Measurements from ENCODE around the gene AMZ1. TPM values are rescaled to one million over a fixed set of nuclear protein-coding genes. Genes with fewer than 3 reads are reported as not detected.
"Not testable (repeated sequence)": the region's sequence is repeated elsewhere in the genome, so short reads cannot be mapped to it uniquely, and the experiment has no call there.

Gene AMZ1
- total RNA-seq, 1 donor from 2014 or later = 0.83 TPM

DNA sequence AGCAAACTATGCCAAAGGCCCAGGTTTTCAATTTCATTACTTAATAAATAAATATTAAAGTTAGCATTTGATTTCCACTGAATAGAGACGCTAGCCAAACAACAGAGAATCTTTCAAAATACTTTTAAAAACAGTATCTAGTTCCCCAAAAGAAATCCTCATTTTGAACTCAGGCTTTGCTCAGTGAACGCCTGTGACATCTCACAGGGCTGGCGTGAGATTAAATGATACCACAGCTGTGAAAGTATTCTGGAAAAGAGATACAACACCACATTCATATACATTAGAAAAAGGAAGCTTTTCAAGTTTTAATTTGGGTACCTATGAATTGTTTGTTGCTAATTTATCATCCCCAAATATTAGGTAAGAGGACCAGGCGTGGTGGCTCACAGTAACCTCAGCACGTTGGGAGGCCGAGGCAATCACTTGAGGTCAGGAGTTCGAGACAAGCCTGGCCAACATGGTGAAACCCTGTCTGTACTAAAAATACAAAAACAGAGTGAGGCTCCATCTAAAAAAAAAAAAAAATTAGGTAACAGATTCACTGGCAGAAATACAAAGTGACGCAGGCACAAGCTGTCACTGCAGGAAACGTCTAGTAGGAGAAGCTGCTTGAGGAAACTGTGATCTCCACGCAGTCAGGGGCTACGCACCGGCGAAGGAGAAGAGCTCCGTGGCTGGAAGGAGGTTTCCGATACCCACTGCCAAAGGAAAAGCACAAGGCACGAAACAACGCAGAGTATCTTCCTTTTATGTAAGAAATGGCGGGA is 50.0 kb downstream of the AMZ1 start:
- DNase-seq (ENCODE audit: low spot score) (peak; percentile 41), ATAC-seq (peak; percentile 45)

DNA sequence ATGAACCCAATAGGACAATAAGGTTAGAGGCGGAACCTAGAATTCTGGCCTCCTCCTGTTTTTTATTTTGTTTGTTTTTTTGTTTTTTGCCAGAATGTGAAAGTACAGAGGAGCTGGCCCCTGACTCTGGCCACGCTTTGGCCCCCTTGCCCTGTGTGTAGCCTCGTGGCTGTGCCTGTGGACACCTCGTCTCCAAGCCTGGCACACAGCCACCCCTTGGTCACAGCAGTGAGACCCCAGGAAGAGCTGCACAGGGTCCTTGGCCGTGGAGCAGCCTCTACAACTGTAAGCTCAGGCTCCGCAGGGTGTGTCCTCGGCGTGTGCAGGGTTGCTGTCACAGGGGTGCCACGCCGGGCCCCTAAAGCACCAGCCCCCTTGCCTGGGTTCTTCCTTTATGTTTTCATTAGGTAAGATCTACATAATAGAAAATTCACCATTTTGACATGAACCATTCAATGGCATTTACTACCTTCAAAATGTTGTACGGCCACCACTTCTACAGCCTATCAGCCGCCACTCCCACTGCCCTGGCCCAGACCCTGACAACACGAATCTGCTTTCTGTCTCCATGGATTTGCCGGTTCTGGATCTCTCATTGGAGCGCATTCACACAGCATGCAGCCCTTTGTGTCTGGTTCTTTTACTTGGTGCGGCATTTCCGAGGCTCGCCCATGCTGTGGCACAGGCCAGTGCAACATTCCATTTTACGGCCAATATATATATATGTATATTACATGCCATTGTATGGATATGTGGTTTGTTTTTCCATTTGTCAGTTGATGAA is 51.0 kb downstream of the AMZ1 start:
- peak; percentile 44 for DNase-seq (ENCODE audit: low spot score)
- ATAC-seq = no peak

DNA sequence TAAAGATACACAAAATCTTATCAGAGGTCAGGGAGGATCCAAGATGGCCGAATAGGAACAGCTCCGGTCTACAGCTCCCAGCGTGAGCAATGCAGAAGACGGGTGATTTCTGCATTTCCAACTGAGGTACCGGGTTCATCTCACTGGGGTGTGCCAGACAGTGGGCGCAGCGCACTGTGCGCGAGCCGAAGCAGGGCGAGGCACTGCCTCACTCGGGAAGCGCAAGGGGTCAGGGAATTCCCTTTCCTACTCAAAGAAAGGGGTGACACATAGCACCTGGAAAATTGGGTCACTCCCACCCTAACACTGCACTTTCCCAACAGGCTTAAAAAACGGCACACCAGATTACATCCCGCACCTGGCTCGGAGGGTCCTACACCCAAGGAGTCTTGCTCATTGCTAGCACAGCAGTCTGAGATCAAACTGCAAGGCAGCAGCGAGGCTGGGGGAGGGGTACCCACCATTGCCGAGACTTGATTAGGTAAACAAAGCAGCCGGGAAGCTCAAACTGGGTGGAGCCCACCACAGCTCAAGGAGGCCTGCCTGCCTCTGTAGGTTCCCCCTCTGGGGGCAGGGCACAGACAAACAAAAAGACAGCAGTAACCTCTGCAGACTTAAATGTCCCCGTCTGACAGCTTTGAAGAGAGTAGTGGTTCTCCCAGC is 55.7 kb downstream of the AMZ1 start:
- DNase-seq (ENCODE audit: low spot score); ATAC-seq: not testable (repeated sequence)

DNA sequence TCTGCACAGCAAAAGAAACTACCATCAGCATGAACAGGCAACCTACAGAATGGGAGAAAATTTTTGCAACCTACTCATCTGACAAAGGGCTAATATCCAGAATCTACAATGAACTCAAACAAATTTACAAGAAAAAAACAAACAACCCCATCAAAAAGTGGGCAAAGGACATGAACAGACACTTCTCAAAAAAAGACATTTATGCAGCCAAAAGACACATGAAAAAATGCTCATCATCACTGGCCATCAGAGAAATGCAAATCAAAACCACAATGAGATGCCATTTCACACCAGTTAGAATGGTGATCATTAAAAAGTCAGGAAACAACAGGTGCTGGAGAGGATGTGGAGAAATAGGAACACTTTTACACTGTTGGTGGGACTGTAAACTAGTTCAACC is 60.7 kb downstream of the AMZ1 start:
- not testable (repeated sequence) for DNase-seq (ENCODE audit: low spot score); ATAC-seq

DNA sequence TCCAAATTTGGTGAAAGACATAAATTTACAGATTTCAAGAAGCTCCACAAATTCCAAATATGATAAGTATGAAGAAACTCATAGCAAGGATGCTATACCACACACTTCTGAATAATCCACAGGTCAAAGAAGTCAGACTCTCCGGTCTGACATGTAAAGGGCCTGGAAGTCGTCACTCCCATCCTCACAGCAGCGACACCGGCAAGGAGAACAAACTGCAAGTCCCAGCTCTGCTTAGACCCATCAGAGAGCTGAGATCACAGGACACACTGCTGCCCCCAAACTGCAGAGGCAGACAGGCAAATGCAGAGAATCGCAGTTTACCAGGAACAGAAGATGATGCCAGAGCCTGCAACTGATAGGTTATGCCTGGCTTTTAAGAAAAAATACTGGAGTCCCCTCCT is 62.0 kb downstream of the AMZ1 start:
- no peak for ATAC-seq

DNA sequence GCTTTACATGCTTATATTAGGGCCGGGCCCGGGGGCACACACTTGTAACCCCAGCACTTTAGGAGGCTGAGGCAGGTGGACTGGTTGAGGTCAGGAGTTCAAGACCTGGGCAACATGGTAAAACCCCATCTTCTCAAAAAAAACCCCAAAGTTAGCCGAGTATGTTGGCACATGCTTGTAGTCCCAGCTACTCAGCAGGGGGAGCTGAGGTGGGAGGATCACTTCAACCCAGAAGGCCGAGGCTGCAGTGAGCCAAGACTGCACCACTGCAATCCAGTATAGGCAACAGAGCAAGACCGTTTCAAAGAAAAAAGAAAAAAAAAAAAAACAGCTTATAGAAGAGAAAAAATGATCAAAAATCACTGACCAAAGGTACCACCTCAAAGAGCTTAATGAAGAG is 63.1 kb downstream of the AMZ1 start:
- ATAC-seq = no peak
- DNase-seq (ENCODE audit: low spot score) = no peak

More for the DNA sequence above, 62.0 kb downstream of the AMZ1 start:
- no peak for DNase-seq (ENCODE audit: low spot score)

DNA sequence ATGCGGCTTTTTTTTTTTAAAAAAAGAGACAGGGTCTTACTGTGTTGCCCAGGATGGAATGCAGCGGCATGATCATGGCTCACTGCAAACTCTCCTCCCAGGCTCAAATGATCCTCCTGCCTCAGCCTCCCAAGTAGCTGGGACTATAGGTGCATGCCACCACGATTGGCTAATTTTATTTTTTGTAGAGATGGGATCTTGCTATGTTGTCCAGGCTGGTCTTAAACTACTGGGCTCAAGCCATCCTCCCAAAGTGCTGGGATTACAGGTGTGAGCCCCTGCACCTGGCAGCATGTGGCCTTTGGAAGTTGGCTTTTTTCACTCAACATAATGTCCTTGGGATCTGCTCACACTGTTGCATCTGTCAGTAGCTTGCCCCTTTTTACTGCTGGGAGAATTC is 65.1 kb downstream of the AMZ1 start:
- no peak for ATAC-seq
- no peak for DNase-seq (ENCODE audit: low spot score)

DNA sequence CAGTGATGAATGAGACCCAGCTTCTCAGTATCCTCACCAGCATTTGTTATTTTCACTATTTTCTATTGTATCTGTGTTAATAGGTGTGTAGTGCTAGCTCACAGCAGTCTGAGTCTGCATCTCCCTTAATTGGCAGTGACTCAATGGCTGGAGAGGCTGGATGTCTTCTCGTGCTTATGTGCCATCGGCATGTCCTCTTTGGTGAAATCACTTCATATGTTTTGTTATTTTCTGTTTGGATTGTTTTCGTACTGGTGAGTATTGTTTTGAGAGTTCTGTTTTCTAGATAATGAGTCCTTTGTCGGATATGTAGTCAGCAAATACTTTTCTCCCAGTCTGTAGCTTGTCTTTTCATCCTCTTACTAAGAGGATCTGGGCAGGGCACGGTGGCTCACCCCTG is 66.1 kb downstream of the AMZ1 start:
- no peak for ATAC-seq
- no peak for DNase-seq (ENCODE audit: low spot score)

DNA sequence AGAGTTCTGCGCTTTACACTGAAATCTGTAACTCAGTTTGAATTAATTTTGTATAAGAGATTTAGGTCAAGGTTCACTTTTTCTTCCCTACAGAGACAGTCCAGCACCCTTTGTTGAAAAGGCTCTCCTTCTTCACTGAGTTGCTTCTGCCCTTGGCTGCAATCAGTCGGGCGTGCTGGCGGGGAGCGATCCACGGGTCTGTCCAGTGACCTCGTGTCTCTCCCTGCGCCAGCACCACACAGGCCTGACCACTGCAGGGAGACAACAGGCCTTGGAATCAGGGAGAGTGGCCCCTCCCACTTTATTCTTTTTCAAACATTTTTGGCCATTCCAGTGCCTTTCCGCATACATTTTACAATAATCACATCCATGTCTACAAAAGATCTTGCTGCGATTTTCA is 66.9 kb downstream of the AMZ1 start:
- no peak for ATAC-seq
- no peak for DNase-seq (ENCODE audit: low spot score)

DNA sequence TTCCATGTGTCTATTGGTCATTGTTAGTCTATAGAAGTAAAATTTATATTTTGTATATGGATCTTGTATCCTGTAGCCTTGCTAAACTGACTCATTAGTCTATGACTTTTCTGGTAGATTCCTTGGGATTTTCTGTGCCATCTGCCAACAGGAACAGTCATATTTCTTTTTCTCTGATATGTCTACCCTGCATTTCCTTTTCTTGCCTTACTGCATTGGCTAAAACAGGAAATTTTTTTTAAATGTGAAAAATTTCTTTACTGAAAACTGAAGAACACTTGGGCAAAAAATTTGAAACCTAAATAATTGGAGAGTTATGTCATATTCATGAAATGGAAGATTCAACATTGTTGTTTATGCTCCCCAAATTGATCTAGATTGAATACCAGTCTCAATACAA is 67.5 kb downstream of the AMZ1 start:
- DNase-seq (ENCODE audit: low spot score) (no peak), ATAC-seq (no peak)

DNA sequence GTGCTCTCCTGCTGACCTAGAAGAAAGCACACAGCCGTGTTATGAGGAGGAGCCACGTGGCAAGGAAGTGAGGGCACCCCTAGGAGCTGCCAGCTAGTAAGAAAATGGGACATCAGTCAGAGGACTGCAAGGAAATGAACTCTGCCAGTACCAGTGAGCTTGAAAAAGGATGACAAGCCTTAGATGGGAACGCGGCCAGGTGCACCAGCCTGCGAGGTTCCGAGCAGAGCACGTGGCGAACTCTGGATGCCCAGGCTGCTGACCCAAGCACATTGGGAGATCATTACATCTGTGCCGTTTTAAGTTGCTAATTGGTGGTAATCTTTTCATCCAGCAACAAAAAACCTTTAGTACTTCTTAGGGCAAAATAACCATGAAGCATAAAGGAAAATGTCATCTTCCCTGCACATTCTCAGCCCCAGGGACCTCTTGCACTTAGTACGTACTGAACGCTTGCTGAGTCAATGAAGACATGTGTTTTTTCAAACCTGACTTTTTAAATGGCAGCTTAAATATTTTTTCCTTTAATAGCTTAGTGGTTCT is 69.4 kb downstream of the AMZ1 start:
- DNase-seq (ENCODE audit: low spot score) (no peak), ATAC-seq (peak; percentile 45)

DNA sequence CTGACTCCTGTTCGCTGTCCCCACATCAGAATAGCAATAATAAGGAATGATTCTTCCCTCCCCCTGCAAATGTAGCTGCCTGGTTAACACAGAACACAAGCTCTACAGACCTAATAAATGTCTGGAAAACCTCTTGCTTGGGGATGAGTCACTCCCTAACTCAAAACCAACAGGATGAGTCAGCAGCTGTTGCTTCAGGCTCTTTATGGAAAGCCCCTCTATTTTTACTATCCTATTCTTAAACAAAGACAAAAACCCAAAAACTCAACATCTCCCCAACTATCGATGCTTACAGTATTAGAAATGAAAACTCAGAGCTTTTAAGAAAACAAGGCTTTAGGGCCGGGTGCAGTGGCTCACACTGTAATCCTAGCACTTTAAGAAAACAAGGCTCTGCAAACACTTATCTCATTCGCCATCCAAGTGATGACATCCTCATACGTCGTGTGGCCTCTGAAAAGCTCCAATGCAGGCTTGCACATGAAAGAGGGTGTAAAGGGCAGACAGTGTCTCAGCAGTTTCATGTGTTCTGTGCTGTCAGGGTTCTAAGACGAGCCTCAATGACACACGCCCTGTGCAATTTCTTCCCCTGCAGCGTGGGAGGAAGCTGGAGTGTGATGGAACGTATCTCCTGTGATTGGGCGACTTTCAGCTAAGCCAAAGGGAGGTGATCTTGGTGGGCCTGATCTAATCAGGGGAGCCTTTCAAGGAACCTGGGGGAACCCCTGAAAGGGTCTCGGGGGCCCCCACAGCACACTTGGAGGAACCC is 70.1 kb downstream of the AMZ1 start:
- ATAC-seq (peak; percentile 10), DNase-seq (ENCODE audit: low spot score) (no peak)

DNA sequence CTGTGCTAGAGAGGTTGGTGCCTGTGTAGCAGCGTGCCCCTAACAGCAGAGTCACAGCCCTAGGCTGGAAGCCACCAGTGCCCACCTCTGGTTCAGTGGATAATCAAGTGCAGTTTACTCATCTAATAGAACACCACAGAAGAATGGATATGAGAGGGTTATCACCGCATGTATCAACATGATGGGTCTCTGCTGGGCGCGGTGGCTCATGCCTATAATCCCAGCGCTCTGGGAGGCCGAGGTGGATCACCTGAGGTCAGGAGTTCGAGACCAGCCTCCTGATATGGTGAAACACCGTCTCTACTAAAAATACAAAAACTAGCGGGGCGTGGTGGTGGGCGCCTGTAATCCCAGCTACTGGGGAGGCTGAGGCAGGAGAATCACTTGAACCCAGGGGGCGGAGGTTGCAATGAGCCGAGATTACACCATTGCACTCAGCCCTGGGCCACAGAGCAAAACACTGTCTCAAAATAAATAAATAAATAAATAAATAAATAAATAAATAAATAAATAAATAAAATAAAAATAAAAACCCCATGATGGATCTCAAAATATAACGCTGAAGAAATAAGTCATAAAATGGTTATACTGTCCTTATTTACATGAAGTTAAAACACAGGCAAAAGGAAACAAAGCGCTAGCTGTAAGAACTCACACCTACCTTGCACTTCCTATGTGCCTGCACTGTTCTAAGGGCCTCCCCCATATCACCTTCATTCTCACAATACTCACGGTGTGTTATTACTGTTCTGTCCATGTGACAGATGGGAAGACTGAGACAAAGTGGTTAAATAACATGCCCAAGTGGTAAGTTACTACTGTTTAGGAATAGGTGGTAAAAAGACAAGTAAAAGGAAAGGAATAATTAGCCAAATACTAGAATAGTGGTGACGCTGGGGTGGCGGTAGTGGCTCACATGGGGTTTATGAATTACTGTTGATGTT is 70.9 kb downstream of the AMZ1 start:
- DNase-seq (ENCODE audit: low spot score) = no peak
- no peak for ATAC-seq

DNA sequence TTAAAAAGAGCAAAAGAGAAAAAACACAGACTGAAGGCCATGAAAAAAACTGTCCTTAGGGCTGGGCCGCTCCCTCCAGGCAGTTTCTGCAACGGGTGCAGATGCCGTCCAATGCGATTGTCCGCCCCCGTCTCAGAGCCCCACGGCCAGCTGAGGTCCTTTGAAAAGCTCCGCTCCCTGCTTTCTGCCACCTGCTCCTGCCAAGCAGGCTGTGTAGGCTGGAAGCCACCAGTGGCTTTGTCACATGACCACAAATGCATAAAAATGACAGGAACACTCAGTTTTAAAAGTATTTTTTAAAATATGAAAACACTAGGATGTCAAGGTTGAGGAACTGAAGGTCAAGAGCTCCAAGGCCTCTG is 71.7 kb downstream of the AMZ1 start:
- ATAC-seq (no peak), DNase-seq (ENCODE audit: low spot score) (no peak)

DNA sequence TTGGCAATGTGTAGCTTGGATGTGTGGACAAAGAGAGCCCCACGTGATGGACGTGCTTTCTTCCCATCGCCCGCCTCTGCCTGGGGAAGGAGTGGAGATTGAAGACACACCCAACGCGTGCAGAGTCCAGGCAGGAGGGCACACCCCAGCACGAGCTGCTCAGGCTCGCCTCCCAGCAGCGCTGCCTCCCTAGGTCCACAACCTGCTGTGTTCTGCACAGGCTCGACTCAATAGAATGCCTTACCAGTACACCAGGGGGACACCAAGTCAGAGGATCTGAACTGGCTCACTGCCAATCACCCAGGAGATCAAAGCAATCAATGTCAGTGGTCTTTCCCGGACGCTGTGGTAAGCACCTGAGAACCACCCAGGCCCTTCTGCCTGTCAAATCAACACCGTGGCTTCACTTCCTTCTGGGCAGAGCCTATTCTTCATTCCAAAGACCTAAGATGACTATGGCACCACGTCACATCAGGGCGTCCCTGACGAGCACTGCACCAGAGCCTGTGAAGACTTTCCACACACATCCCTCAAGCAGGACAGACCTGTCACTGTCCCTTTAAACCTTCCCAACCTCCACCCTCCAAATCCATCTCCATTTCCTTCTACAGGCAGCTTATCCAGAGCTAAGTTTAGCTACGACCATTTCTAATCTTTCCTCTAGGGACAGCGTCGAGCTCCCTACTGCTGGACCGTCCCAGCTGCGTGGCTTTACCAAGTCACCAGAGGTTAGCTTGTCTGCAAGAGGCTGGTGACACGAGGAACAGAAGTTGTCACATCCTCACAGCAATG is 72.3 kb downstream of the AMZ1 start:
- ATAC-seq = peak; percentile 56
- no peak for DNase-seq (ENCODE audit: low spot score)

DNA sequence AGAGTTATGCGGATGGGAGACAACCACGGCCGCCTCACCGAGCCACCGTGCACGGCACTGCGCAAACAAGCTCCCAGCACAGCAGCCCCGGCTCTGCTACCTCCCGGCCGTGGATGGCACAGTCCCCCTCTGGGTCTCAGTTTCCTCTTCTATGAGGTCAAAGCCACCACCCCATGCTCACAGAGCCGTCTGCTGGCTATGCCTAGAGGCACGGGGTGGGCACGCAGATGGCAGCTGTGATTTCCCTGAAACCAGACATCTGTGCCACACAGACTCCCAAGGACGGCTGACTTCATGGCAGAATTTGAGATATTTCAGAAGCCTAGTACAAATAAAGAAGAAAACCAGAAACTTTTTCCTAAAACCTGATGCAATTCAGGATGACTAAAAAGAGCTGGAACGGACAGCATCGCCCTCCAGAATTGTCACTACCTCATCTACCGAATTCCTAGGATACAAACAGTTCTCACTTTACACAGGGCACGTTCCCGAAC is 73.2 kb downstream of the AMZ1 start:
- no peak for ATAC-seq
- no peak for DNase-seq (ENCODE audit: low spot score)

DNA sequence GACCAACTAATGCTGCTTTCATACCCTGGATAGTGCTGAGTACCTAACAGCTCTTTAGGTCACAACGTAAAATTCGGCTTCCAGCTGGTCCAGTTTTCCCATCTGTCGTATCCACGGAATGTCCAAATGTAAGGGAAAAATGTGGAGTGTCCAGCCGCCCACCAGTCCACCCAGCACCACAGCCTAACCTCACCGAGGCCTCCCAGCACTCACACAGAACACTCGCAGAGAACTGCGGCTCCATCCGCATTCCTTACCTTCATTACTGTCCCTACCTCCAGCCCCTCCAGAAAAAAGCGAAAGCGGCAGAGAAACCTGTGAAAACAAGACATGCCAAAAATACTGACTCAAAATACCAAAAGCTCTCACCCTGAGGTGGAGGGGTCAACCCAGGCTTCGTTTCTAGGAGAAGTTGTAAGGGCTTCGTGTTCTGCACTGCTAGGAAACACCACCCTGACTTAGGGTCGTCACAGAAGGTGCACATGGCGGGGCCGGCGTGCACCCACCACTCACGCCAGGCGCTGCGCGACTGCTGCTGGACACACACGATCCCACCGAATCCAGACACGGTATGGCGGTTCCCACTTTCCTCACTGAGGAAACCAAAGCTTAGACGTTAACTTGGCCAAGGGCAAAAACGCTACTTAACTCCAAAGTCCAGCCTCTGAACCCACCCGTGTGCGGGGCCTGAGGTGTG is 73.9 kb downstream of the AMZ1 start:
- ATAC-seq (no peak), DNase-seq (ENCODE audit: low spot score) (no peak)

DNA sequence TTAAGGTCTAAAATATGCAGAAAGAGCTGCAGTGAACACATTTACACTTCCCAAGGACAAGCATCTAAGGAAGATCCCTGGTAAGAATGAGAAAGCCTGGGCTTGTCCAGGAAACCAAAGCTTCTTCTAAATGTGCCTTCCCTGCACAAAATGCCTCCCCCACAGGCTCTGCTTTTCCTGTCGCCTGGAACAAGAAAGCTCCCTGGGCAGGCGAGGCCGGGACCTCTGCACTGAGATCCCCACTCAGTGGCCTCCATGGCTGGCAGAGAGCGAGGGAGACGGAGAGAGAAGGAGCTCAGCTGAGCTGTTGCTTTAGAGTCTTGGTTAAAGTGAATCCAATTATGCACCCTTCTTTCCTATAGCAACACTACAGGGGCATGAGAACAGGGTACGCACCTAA is 75.6 kb downstream of the AMZ1 start:
- ATAC-seq = no peak
- no peak for DNase-seq (ENCODE audit: low spot score)

Data from left lobe of liver (tissue), 2 donors.